ENCODE measurements around the gene UPF1.

UPF1 gene

DNA sequence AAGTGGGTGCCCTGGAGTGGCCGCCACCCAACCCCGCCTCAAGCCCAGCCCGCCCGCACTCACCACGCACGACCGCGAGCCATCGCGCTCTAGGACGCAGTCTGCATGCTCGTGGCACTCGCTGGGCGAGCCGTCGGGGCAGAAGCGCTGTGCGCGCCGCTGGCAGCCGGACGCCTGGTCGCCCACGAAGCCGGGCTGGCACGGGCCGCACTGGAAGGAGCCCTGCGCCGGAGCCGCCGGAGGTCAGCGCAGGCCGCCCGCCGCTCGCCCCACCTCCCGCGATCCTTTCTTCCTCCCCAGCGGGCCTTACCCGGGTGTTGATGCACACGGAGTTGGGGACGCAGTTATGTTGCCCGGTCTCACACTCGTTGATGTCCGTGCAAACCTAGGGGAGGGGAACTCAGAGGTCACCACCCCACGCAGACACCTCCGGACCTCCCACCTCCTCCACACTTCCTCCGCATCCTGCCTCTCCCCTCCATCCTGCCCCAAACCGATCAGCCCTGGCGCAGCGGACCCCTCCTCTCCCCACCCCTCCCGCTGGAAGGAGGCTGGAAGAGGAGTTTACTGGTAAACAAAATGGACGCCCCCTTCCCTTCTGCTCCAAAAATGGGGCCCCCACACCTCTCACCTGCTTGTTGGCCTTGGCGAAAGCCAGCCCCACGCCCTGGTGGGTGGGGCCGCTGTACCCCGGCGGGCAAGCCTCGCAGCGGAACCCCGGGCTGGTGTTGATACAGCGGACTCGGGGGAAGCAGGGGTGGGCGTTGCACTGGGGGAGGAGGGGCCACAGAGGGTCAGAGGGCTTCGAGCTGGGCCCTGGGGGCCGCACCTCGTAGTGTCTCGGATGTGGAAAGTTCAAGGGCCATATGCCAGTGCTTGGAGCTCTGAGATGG is 43.0 kb upstream of the UPF1 start:
- Histone ChIP-seq H3K9me3 (ENCODE audit: control insufficient read depth, insufficient read depth, low read depth, low read length) (no peaks in the 10 kb centered on the region), H3K4me3 (ENCODE audit: low read depth, low read length) (no peak overlapping the region), H3K36me3 (ENCODE audit: control insufficient read depth in 2 of 2, insufficient read depth in 1 of 2, low read length in 2 of 2) (no peaks in the 10 kb centered on the region), H3K4me1 (ENCODE audit: control insufficient read depth, insufficient read depth, low read length) (peaks cover 4% of the 10 kb centered on the region), H3K27ac (ENCODE audit: extremely low read depth, low read depth, low read length) (no peak overlapping the region)
- CTCF ChIA-PET = interaction anchor here (0.5 to 0.9 kb wide), 2 partner anchors 58 to 196 kb away, joined by 3 read pairs; no protein-coding TSS in a partner anchor
- POLR2A ChIA-PET = interaction anchor here (0.6 kb wide), 1 partner anchor 13 kb away, joined by 3 read pairs; no protein-coding TSS in a partner anchor
- TF ChIP-seq, protein P1, sequence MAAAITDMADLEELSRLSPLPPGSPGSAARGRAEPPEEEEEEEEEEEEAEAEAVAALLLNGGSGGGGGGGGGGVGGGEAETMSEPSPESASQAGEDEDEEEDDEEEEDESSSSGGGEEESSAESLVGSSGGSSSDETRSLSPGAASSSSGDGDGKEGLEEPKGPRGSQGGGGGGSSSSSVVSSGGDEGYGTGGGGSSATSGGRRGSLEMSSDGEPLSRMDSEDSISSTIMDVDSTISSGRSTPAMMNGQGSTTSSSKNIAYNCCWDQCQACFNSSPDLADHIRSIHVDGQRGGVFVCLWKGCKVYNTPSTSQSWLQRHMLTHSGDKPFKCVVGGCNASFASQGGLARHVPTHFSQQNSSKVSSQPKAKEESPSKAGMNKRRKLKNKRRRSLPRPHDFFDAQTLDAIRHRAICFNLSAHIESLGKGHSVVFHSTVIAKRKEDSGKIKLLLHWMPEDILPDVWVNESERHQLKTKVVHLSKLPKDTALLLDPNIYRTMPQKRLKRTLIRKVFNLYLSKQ (tag by site-specific recombination; IDR thresholded peaks at IDR 0.05; ENCODE audit: borderline replicate concordance) = no peak
- TF ChIP-seq ZNF292 (tag by site-specific recombination; IDR thresholded peaks at IDR 0.05; ENCODE audit: borderline replicate concordance, low read depth) = no peak
- TF ChIP-seq, protein P2, sequence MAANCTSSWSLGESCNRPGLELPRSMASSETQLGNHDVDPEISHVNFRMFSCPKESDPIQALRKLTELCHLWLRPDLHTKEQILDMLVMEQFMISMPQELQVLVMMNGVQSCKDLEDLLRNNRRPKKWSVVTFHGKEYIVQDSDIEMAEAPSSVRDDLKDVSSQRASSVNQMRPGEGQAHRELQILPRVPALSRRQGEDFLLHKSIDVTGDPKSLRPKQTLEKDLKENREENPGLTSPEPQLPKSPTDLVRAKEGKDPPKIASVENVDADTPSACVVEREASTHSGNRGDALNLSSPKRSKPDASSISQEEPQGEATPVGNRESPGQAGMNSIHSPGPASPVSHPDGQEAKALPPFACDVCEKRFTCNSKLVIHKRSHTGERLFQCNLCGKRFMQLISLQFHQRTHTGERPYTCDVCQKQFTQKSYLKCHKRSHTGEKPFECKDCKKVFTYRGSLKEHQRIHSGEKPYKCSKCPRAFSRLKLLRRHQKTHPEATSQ (tag by site-specific recombination; IDR thresholded peaks at IDR 0.05) = no peak
- TF ChIP-seq ZFHX2 (tag by site-specific recombination; conservative IDR thresholded peaks at IDR 0.05) = peak; percentile 21; the same call in 1 of the 2 replicates
- TF ChIP-seq, protein P3, sequence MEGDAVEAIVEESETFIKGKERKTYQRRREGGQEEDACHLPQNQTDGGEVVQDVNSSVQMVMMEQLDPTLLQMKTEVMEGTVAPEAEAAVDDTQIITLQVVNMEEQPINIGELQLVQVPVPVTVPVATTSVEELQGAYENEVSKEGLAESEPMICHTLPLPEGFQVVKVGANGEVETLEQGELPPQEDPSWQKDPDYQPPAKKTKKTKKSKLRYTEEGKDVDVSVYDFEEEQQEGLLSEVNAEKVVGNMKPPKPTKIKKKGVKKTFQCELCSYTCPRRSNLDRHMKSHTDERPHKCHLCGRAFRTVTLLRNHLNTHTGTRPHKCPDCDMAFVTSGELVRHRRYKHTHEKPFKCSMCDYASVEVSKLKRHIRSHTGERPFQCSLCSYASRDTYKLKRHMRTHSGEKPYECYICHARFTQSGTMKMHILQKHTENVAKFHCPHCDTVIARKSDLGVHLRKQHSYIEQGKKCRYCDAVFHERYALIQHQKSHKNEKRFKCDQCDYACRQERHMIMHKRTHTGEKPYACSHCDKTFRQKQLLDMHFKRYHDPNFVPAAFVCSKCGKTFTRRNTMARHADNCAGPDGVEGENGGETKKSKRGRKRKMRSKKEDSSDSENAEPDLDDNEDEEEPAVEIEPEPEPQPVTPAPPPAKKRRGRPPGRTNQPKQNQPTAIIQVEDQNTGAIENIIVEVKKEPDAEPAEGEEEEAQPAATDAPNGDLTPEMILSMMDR (tag by site-specific recombination; IDR thresholded peaks at IDR 0.05) = no peak
- TF ChIP-seq ZNF112 (tag by site-specific recombination; IDR thresholded peaks at IDR 0.05) = no peak
- TF ChIP-seq, protein P4, sequence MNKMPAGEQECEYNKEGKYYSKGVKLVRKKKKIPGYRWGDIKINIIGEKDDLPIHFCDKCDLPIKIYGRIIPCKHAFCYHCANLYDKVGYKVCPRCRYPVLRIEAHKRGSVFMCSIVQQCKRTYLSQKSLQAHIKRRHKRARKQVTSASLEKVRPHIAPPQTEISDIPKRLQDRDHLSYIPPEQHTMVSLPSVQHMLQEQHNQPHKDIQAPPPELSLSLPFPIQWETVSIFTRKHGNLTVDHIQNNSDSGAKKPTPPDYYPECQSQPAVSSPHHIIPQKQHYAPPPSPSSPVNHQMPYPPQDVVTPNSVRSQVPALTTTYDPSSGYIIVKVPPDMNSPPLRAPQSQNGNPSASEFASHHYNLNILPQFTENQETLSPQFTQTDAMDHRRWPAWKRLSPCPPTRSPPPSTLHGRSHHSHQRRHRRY (tag by site-specific recombination; IDR thresholded peaks at IDR 0.05) = no peak
- TF ChIP-seq ZNF184 (tag by site-specific recombination; IDR thresholded peaks at IDR 0.05) = no peak
- TF ChIP-seq, protein P5, sequence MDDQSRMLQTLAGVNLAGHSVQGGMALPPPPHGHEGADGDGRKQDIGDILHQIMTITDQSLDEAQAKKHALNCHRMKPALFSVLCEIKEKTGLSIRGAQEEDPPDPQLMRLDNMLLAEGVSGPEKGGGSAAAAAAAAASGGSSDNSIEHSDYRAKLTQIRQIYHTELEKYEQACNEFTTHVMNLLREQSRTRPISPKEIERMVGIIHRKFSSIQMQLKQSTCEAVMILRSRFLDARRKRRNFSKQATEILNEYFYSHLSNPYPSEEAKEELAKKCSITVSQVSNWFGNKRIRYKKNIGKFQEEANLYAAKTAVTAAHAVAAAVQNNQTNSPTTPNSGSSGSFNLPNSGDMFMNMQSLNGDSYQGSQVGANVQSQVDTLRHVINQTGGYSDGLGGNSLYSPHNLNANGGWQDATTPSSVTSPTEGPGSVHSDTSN (CRISPR knock-in tag; IDR thresholded peaks at IDR 0.05) = 0 out of 2 replicates have a peak, but pooled peaks have one; percentile 2
- TF ChIP-seq, protein P6, sequence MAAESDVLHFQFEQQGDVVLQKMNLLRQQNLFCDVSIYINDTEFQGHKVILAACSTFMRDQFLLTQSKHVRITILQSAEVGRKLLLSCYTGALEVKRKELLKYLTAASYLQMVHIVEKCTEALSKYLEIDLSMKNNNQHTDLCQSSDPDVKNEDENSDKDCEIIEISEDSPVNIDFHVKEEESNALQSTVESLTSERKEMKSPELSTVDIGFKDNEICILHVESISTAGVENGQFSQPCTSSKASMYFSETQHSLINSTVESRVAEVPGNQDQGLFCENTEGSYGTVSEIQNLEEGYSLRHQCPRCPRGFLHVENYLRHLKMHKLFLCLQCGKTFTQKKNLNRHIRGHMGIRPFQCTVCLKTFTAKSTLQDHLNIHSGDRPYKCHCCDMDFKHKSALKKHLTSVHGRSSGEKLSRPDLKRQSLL (tag by site-specific recombination; IDR thresholded peaks at IDR 0.05) = no peak
- TF ChIP-seq GFI1B (tag by site-specific recombination; IDR thresholded peaks at IDR 0.05) = no peak
- TF ChIP-seq ZNF501 (tag by site-specific recombination; IDR thresholded peaks at IDR 0.05) = no peak

DNA sequence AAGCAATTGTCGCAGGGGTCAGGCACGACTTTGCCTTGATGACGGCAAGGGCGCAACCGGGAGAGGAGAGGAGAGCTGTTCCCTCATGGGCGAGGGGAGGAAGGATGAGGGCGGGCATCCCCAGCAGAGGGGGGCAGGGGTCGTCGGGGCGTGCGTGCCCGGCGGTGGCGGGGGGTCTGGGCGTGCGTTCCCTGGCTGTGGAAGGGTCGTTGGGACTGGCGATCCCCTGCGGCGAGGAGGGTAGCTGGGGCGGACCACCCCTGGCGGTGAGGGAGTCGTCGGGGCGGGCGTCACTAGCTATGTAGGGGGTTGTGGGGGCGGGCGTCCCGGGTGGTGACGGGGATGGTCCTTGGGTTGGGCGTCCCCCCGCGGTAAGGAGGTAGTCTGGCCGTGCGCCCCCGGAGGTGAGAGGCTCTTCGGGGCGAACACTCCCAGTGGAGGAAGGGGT is 42.3 kb upstream of the UPF1 start:
- ChIA-PET POLR2A (interaction anchor here (0.6 kb wide), 1 partner anchor 12 kb away, joined by 3 read pairs; no protein-coding TSS in a partner anchor), CTCF (interaction anchor here (0.9 kb wide), 1 partner anchor 57 kb away, joined by 3 read pairs; no protein-coding TSS in a partner anchor)
- Histone ChIP-seq H3K4me3 (ENCODE audit: low read depth, low read length) (peak overlapping the region; percentile 36), H3K9me3 (ENCODE audit: control insufficient read depth, insufficient read depth, low read depth, low read length) (no peaks in the 10 kb centered on the region), H3K27ac (ENCODE audit: extremely low read depth, low read depth, low read length) (no peak overlapping the region), H3K4me1 (ENCODE audit: control insufficient read depth, insufficient read depth, low read length) (peaks cover 4% of the 10 kb centered on the region), H3K36me3 (ENCODE audit: control insufficient read depth in 2 of 2, insufficient read depth in 1 of 2, low read length in 2 of 2) (no peaks in the 10 kb centered on the region)
- TF ChIP-seq ZFHX2 (tag by site-specific recombination; conservative IDR thresholded peaks at IDR 0.05) = peak; percentile 45; the same call in 1 of the 2 replicates
- TF ChIP-seq, protein P3 (tag by site-specific recombination; IDR thresholded peaks at IDR 0.05) = peak; percentile 48
- TF ChIP-seq, protein P7, sequence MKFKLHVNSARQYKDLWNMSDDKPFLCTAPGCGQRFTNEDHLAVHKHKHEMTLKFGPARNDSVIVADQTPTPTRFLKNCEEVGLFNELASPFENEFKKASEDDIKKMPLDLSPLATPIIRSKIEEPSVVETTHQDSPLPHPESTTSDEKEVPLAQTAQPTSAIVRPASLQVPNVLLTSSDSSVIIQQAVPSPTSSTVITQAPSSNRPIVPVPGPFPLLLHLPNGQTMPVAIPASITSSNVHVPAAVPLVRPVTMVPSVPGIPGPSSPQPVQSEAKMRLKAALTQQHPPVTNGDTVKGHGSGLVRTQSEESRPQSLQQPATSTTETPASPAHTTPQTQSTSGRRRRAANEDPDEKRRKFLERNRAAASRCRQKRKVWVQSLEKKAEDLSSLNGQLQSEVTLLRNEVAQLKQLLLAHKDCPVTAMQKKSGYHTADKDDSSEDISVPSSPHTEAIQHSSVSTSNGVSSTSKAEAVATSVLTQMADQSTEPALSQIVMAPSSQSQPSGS (tag by site-specific recombination; IDR thresholded peaks at IDR 0.05; ENCODE audit: low read depth) = no peak

Data from HEK293 (cell line).